K562 (cell line): ENCODE measurements around the gene ERP44. TPM values are rescaled to one million over a fixed set of nuclear protein-coding genes. Genes with fewer than 3 reads are reported as not detected.

ENCODE experiments used
- ATAC-seq: fragments of 200-7000 bp; cut with Tn5 transposase; 3 replicates; pipeline ENCODE4 v1.9.1; 2020; ENCODE audit warnings: moderate library complexity
- BruUV-seq: library from RNA; stranded (reverse); fragments of 400-500 nt; replicated peaks from 2 replicates; lab custom pipeline; 2021; lab: Mats Ljungman, UMichigan
- CTCF ChIA-PET: fragments of 300-600 bp; formaldehyde crosslinking; extraction: SDS; loops from one replicate; lab custom pipeline; 2021; ENCODE audit warnings: low intra/inter-chr PET ratio; lab: Yijun Ruan, JAX
- POLR2A ChIA-PET: fragments of 300-600, 350-650 bp; sonication (Branson Sonifier 250); formaldehyde crosslinking; extraction: SDS; loops from one replicate; lab custom pipeline; 2021; ENCODE audit warnings: antibody characterized with exemption, inconsistent platforms; lab: Yijun Ruan, JAX
- DNase-seq, 4 experiments: peaks; one replicate each; pipeline versions ENCODE4 v3.0.0 to v3.0.0-alpha.2; 2011 to 2018; ENCODE audit warnings: low spot score in 3 of 4, mixed read lengths in 3 of 4; ENCODE audit errors: extremely low read depth in 1 of 4
- FAIRE-seq: peaks from 2 replicates; lab custom pipeline; 2011; peaks lifted over from hg19 to GRCh38; lab: Jason Lieb, UNC
- H2AFZ ChIP-seq: 2 replicates; pipeline ENCODE4 v1.6.0; 2011; ENCODE audit warnings: low read depth, low read length, control low read depth, inconsistent platforms
- H3K27ac ChIP-seq: fragments of 200-600 bp; 3 replicates; pipeline ENCODE4 v1.8.0; 2011; ENCODE audit warnings: low read depth, mild to moderate bottlenecking, control low read depth, inconsistent platforms, low read length, moderate library complexity, mixed read lengths; ENCODE audit errors: extremely low read depth
- H3K27me3 ChIP-seq, 2 experiments: fragments of 300-600 bp in 1 of 2; 2 replicates in 1 of 2; 3 replicates in 1 of 2; pipeline versions ENCODE4 v1.6.0 to v1.8.0; 2011; ENCODE audit warnings: inconsistent platforms in 2 of 2, low read length in 2 of 2, mild to moderate bottlenecking in 1 of 2, mixed read lengths in 1 of 2, moderate library complexity in 1 of 2; ENCODE audit not compliant: control insufficient read depth in 2 of 2, insufficient read depth in 2 of 2
- H3K36me3 ChIP-seq: fragments of 300-600 bp; 3 replicates; pipeline ENCODE4 v1.8.0; 2011; ENCODE audit warnings: mild to moderate bottlenecking, low read length, inconsistent platforms; ENCODE audit not compliant: control insufficient read depth, insufficient read depth
- H3K4me1 ChIP-seq, 2 experiments: fragments of 200-600 bp in 1 of 2; replicated peaks in 1 of 2; 2 replicates in 1 of 2; 3 replicates in 1 of 2; pipeline versions ENCODE4 v1.5.1 to v1.8.0; 2011; ENCODE audit warnings: inconsistent platforms in 2 of 2, low read length in 2 of 2, mild to moderate bottlenecking in 1 of 2, mixed read lengths in 1 of 2, moderate library complexity in 1 of 2; ENCODE audit not compliant: control insufficient read depth in 2 of 2, insufficient read depth in 2 of 2
- H3K4me2 ChIP-seq: 2 replicates; pipeline ENCODE4 v1.6.1; 2011; ENCODE audit warnings: low read length, control low read depth, inconsistent platforms, mixed read lengths; ENCODE audit not compliant: insufficient read depth
- H3K4me3 ChIP-seq: fragments of 200-600 bp; sonication (generic), shearing (Covaris generic); 2 replicates; pipeline ENCODE4 v1.5.1; 2016; ENCODE audit warnings: control low read depth, inconsistent platforms
- H3K79me2 ChIP-seq: fragments of 200-600 bp; 3 replicates; pipeline ENCODE4 v1.8.0; 2011; ENCODE audit warnings: low read length, inconsistent platforms; ENCODE audit not compliant: control insufficient read depth, insufficient read depth
- H3K9ac ChIP-seq, 2 experiments: 2 replicates each; pipeline versions ENCODE4 v1.6.0 to v1.6.1; 2011; ENCODE audit warnings: low read depth in 2 of 2, low read length in 2 of 2, control low read depth in 1 of 2, inconsistent platforms in 1 of 2, mild to moderate bottlenecking in 1 of 2, mixed read lengths in 1 of 2; ENCODE audit not compliant: insufficient read depth in 1 of 2
- H3K9me1 ChIP-seq: one replicate; pipeline ENCODE4 v1.6.0; 2011; ENCODE audit warnings: inconsistent platforms, mild to moderate bottlenecking, low read length, moderate library complexity; ENCODE audit not compliant: control insufficient read depth, insufficient read depth
- H3K9me3 ChIP-seq: replicated peaks from 2 replicates; pipeline ENCODE4 v1.5.1; 2011; ENCODE audit warnings: low read depth, low read length, inconsistent platforms; ENCODE audit not compliant: control insufficient read depth, insufficient read depth
- H4K20me1 ChIP-seq: replicated peaks from 2 replicates; pipeline ENCODE4 v1.6.1; 2011; ENCODE audit warnings: low read length, inconsistent platforms, mixed read lengths; ENCODE audit not compliant: control insufficient read depth, insufficient read depth
- RFX7 ChIP-seq: fragments of 250-450 bp; sonication (Bioruptor Pico); IDR thresholded peaks from 2 replicates; pipeline ENCODE4 v1.5.1; 2021; ENCODE audit warnings: mild to moderate bottlenecking
- ZNF316 ChIP-seq: fragments of 450-650 bp; IDR thresholded peaks from 2 replicates; pipeline ENCODE4 v1.6.1; 2016
- WGBS: fragments of 100-300 bp; shearing (Covaris generic); methylation state at CpG from one replicate; pipeline ENCODE4 v1.1.6; 2016; ENCODE audit warnings: low coverage, mixed read lengths; ENCODE audit not compliant: insufficient coverage; ENCODE audit errors: missing lambda C conversion rate; 5-methylcytosine and 5-hydroxymethylcytosine counted together
- in situ Hi-C: fragments of 300-500 bp; cut with MboI; formaldehyde crosslinking; loops from 4 replicates; pipeline ENCODE4 v1.15.0; 2018; ENCODE audit warnings: inconsistent platforms, mixed read lengths
- intact Hi-C: fragments of 100-400 bp; cut with micrococcal nuclease; formaldehyde crosslinking; loops from 2 replicates; pipeline ENCODE4 v1.14.2; 2022
- polyA plus RNA-seq, 8 experiments: library from polyadenylated mRNA; depleted of rRNA in 4 of 8; stranded (reverse) in 5 of 8; unstranded in 3 of 8; fragments of >200 nt; fragmentation: Nextera tagmentation in 2 of 8; fragmentation: Illumina TruSeq in 1 of 8; extraction: Ambion mirVana in 2 of 8; extraction: Trizol in 1 of 8; gene quantifications; 2 replicates each; pipeline versions ENCODE4 v1.2.1 to v1.2.3, GENCODE V29; 2011 to 2014; ENCODE audit warnings: inconsistent platforms in 1 of 8, missing spikeins in 1 of 8
- small RNA-seq: library from RNA; depleted of rRNA; stranded (forward); fragments of <200 nt; gene quantifications from one replicate; pipeline ENCODE3, GENCODE V24; 2014
- total RNA-seq, 7 experiments: library from RNA; depleted of rRNA in 6 of 7; stranded (reverse); fragments of >200 nt in 6 of 7; fragmentation: Illumina TruSeq in 2 of 7; extraction: Trizol in 2 of 7; gene quantifications; 2 replicates each; pipeline versions ENCODE4 v1.2.1 to v1.2.3, GENCODE V29; 2011 to 2021; ENCODE audit warnings: low replicate concordance in 1 of 7

ERP44 gene
- total and polyA plus RNA-seq, 9 of the 15 experiments (the other 6 are each of a cell fraction or from before 2014, with no cell fraction given) = 9.2 to 23.4 (median 13.6) TPM

- Histone ChIP-seq H3K9me1 (no peaks in the 10 kb centered on the region), H4K20me1 (no peaks in the 10 kb centered on the region), H3K4me1 (no peaks in the 10 kb centered on the region), H3K27ac (no peak overlapping the region), H3K4me2 (no peak overlapping the region), H3K36me3 (peaks cover 7% of the 10 kb centered on the region; the same call in 2 of the 3 replicates), H3K4me3 (no peak overlapping the region), H3K9ac (no peak overlapping the region), H3K79me2 (no peaks in the 10 kb centered on the region), H2AFZ (no peak overlapping the region), H3K27me3 (no peaks in the 10 kb centered on the region), H3K9me3 (no peaks in the 10 kb centered on the region)
- 100% methylated on average over 1 of the region's 2 CpGs for WGBS
- ChIA-PET CTCF (no interaction called here), POLR2A (no interaction called here)
- BruUV-seq = no TSS peak
- ATAC-seq = no peak
- no peak for FAIRE-seq
- in situ Hi-C loops (no loop called here), intact Hi-C loops (no loop called here)
- TF ChIP-seq ZNF316 (peak; percentile 49; the same call in 1 of the 2 replicates), RFX7 (no peak)
- no peak for DNase-seq
Measured at GRCh38 chr9:99929652-99930051, 169.1 kb downstream of the ERP44 start.

Small RNA genes within 50 kb of the gene (small RNA-seq; reads per million reads assigned to genes)
- not detected for gene RN7SL75P

Other genes starting within 250 kb of the ERP44 start
- 14.7 and 16.9 TPM in 2 replicates for gene STX17, start 192.3 kb downstream of the ERP44 start, total RNA-seq (2014; rRNA removed)
- gene STX17, start 192.3 kb downstream of the ERP44 start, total RNA-seq (2014; rRNA removed; fragmentation: Illumina TruSeq; extraction: Trizol) = 25.1 and 29.3 TPM in 2 replicates
- 20.1 and 21.7 TPM in 2 replicates for gene STX17, start 192.3 kb downstream of the ERP44 start, total RNA-seq (2015; rRNA removed; fragmentation: Illumina TruSeq; extraction: Trizol)
- gene STX17, start 192.3 kb downstream of the ERP44 start, total RNA-seq (2021) = 21.8 and 23.7 TPM in 2 replicates
- gene STX17, start 192.3 kb downstream of the ERP44 start, polyA plus RNA-seq (2011; rRNA removed) = 14.3 and 19.0 TPM in 2 replicates
- 17.7 and 21.0 TPM in 2 replicates for gene STX17, start 192.3 kb downstream of the ERP44 start, polyA plus RNA-seq (2014; fragmentation: Illumina TruSeq; extraction: Trizol)
- 10 to 100 TPM; 14.9 to 17.1 TPM for gene STX17, start 192.3 kb downstream of the ERP44 start, polyA plus RNA-seq (2014; fragmentation: Nextera tagmentation; extraction: Ambion mirVana)
- 14.4 and 14.7 TPM in 2 replicates for gene STX17, start 192.3 kb downstream of the ERP44 start, polyA plus RNA-seq (2014; rRNA removed)
- 9.2 and 10.9 TPM in 2 replicates for gene INVS, start 243 bp upstream of the ERP44 start, total RNA-seq (2014; rRNA removed)
- 12.5 and 12.7 TPM in 2 replicates for gene INVS, start 243 bp upstream of the ERP44 start, total RNA-seq (2014; rRNA removed; fragmentation: Illumina TruSeq; extraction: Trizol)
- 11.2 and 12.9 TPM in 2 replicates for gene INVS, start 243 bp upstream of the ERP44 start, total RNA-seq (2015; rRNA removed; fragmentation: Illumina TruSeq; extraction: Trizol)
- gene INVS, start 243 bp upstream of the ERP44 start, total RNA-seq (2021) = 9.0 and 10.1 TPM in 2 replicates
- gene INVS, start 243 bp upstream of the ERP44 start, polyA plus RNA-seq (2011; rRNA removed) = 17.9 and 18.5 TPM in 2 replicates
- 8.2 and 10.0 TPM in 2 replicates for gene INVS, start 243 bp upstream of the ERP44 start, polyA plus RNA-seq (2014; fragmentation: Illumina TruSeq; extraction: Trizol)
- under 1 TPM; 0.77 to 0.91 TPM for gene INVS, start 243 bp upstream of the ERP44 start, polyA plus RNA-seq (2014; fragmentation: Nextera tagmentation; extraction: Ambion mirVana)
- gene INVS, start 243 bp upstream of the ERP44 start, polyA plus RNA-seq (2014; rRNA removed) = 9.6 and 10.2 TPM in 2 replicates